Activated CD8-positive, alpha-beta memory T cell treated with anti-CD3 and anti-CD28 coated beads for 1 hour (primary cell): ENCODE measurements around the gene CUX1.

Source experiments
- DNase-seq, 2 donors: peaks; one replicate each; pipeline ENCODE4 v3.0.0-alpha.2; 2020; ENCODE audit warnings: low read depth in 1 of 2; ENCODE audit errors: extremely low read depth in 1 of 2

Gene CUX1

DNA sequence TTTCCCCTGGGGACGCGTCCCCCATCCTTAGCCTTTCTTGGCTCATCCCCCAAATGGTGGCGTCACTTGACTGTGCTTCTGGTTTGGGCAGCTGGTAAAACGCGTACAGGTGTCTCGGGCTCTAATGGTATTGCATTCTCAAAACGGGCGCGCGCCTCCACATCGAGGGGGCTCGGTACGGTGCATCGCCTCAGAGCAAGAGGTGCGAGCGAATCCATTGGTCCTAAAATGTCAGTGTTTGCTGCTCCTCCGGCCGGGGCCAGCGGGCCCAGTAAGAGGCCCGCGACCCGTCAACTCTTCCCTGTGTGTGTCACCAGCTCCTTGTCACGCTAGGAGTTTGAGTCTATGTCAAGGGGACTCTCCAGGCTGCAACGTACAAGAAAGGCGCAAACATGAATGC, 378.6 kb downstream of the CUX1 start:
- no peak for DNase-seq

GRCh38 chr7:102197161-102197560, 379.7 kb downstream of the CUX1 start:
- DNase-seq: no peak

DNA sequence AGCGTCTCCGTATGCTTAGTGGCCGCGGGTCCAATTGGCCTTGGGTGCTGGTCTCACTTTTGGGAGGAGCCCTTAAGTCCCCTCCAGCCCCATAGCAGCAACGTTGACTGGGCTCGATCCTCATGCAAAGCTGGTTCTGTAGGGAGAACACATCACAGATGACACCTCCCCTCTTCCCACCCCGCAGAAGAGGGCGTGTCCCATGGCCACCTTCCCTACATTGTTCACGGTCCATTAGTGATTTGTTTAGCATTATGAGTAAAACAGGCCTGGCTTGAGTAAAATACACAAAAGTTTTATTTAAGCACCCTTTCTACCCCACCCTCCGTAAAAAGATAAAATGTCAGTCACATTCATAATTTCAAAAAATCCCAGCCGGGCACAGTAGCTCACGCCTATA, 380.2 kb downstream of the CUX1 start:
- DNase-seq: no peak

DNA sequence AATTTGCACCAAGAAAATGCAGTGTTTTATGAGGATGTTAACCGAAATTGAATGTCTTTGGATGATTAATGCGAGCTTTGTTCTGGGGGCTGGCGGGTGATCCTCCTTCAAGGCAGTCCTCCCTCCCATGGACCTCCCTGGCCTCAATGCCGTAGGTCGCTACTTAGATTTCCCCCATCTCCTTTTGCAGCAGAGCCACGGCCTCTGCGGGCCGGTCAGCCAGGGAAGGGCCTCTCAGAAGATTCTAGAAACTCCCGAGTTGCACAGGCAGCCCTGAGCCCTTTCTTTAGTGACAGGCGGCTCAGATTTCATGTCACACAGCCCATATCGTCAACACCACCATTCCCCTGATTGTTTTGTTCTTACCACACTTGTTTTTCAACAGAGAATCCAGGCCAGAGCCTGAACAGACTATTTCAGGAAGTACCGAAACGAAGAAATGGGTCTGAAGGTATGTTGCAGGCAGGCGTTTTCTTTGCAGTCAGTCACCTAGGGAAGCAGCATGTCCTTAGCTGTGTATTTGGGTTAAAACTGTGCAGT, 381.1 kb downstream of the CUX1 start:
- no peak for DNase-seq

GRCh38 chr7:102201576-102201975, 384.1 kb downstream of the CUX1 start:
- DNase-seq: no peak

GRCh38 chr7:102202556-102202955, 385.1 kb downstream of the CUX1 start:
- no peak for DNase-seq

- no peak for DNase-seq
Observed at GRCh38 chr7:102203218-102203617, 385.8 kb downstream of the CUX1 start.

- DNase-seq: no peak
Observed at GRCh38 chr7:102204212-102204611, 386.8 kb downstream of the CUX1 start.

GRCh38 chr7:102205915-102206314, 388.5 kb downstream of the CUX1 start:
- DNase-seq: no peak

DNA sequence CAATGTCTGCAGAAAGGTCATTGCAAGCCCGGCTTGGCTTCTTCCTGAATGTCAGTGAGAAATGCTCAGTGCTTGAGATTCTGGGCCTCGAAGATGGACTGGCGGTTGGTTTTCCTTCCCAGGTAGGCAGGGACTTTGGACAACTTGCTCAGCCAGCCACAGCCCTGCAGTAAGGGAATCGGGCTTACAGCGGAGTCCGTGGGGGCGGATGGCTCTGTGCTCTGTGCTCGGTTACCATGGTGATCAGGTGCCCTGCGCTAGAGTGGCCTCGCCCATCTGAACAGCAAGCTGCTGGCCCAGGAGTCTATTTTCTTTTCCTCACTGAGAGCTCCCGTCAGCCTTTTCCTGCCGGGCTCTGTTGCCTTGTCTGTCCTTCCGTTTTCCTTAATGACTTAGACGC, 391.4 kb downstream of the CUX1 start:
- DNase-seq: no peak

DNA sequence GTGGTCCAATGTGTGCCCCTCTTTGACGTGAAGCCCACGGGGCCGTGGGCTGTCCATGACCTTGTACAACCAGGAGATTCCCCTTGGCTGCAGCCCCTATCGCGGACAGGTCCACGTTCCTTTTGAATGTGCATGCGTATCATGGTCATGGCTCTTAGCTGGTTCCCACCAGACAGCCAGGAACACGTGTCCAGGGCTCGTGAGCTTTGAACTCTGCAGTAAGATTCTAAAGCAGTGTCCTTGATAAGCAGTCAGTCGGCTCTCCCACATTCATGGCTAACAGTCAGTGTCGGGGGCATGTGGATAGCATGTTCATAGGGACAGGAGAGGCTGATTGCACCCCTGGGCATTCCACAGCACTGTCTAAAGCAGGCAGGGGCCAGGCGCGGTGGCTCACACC, 393.4 kb downstream of the CUX1 start:
- DNase-seq: no peak

DNA sequence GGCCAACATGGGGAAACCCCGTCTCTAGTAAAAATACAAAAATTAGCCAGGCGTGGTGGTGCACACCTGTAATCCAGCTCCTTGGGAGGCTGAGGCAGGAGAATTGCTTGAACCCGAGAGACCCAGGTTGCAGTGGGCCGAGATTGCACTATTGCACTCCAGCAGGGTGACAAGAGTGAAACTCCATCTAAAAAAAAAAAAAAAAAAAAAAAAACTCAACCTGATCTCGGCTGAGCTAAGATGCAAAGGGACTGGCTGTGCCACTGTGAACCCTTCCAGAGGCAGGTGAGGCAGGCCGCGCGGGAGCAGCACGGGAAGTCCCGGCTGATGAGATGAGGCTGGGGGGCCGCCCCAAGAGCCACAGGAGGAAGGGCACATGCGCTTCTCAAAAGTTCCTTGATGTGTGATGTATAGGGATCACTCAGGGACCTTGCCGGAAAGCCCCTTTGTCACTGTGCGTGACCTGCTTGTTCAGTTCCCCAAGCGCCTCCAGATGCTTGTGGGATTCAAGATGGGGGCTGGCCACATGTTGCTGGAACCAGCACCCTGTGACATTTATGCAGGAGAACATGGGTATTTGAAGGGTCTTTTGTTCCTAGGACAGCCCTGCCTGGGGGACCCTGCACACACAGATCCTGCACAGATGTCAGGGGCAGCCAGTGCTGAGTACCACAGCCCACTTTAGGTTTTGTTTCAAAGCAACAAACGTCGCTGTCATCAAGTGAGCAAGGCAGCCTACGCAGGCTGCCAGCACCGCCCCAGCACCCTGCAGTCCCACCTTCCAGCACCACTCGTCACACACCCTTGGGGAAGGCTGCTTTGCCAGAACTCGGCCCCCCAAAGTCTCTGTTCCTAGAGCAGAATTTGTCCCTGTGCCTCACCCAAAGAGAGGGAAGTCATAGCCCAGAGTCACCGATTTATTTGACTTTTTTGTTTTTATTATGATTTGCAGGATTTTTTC, 394.4 kb downstream of the CUX1 start:
- no peak for DNase-seq

DNA sequence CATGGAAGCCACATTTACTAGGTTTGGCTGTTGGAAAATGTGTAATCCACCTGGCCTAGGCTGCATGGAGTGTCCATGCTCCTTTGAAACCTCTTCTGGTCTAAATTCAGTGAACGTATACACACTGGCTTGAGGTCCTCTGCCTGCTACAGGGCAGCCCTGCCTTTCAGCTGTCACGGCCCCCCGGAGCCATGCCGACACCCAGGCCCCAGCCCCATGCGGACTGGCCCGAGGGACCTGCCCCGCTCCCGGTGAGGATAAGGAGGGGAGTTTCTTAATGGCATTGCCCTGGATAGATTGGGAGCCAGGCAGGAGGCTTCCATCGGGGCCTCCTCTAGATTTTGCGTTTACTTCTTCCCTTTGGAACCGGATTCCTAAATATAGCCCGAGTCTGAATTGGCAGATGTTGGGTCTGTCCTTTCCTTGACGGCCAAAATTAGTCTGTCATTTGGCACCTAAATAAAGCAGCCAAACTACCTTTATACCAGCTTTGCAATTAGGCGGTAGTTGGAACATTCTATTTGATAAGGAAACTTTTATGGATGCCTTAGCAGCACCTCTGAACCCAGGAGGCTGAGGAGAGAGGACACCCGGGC, 397.1 kb downstream of the CUX1 start:
- no peak for DNase-seq

GRCh38 chr7:102215256-102215655, 397.8 kb downstream of the CUX1 start:
- no peak for DNase-seq

- DNase-seq: no peak
Observed at GRCh38 chr7:102215711-102216110, 398.3 kb downstream of the CUX1 start.

- no peak for DNase-seq
Observed at GRCh38 chr7:102216573-102217314, 399.3 kb downstream of the CUX1 start.

- no peak for DNase-seq
Observed at GRCh38 chr7:102220229-102220850, 402.9 kb downstream of the CUX1 start.

DNA sequence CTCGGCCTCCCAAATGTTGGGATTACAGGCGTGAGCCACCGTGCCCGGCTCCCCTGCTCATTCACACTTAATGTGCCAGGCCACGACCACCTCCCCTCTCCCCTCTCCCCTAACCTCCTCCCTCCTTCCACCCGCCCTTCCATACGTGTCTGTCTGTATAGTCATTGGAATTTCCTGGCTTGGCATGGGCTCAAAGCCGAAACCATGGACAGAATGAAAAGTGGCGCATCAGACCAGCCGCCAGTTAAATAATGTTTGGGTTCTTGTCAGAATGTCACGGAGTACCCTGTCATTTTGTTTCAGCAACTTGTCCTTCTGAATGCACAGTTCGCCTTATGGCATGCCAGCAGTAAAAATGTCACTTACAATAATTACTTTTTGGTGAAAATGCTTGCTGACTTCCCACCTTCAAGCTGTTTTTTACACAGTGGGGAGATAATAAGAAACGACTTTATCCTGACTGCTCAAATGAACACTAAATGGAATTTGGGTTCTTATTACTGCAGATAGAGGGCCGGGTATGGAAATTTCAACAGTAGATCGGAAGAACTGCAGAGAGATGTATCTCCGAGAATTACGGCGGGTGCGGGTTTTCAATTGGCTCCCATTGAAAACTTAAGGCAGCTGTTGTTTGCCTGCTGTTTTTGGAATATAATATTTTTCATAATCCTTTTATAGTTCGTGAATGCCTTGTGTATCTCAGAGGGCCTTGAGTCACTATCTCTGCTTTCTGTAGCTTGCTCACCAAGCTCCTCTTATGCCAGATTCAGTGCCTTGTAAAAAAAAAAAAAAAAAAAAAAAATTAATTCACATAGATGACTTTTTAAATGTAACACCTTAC, 403.8 kb downstream of the CUX1 start:
- no peak for DNase-seq

DNA sequence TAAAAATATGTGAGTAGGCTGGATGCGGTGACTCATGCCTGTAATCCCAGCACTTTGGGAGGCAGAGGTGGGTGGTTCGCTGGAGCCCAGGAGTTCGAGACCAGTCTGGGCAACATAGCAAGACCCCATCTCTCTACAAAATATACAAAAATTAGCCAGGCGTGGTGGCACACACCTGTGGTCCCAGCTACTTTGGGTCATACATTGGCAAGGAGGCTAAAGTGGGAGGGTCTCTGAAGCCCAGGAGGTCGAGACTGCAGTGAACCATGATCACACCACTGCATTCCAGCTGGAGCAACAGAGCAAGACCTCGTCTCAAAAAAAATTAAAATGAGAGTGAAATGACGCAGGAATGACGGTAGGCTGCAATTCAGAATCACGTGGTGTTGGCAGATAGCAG, 404.5 kb downstream of the CUX1 start:
- no peak for DNase-seq

GRCh38 chr7:102222445-102222844, 405.0 kb downstream of the CUX1 start:
- no peak for DNase-seq
